ENCODE measurements around the gene NADSYN1.

- no peak for TF ChIP-seq CTCF (IDR thresholded peaks at IDR 0.05)
- TF ChIP-seq GTF2I (CRISPR knock-in tag; conservative IDR thresholded peaks at IDR 0.05) = no peak
- TF ChIP-seq, protein P1, sequence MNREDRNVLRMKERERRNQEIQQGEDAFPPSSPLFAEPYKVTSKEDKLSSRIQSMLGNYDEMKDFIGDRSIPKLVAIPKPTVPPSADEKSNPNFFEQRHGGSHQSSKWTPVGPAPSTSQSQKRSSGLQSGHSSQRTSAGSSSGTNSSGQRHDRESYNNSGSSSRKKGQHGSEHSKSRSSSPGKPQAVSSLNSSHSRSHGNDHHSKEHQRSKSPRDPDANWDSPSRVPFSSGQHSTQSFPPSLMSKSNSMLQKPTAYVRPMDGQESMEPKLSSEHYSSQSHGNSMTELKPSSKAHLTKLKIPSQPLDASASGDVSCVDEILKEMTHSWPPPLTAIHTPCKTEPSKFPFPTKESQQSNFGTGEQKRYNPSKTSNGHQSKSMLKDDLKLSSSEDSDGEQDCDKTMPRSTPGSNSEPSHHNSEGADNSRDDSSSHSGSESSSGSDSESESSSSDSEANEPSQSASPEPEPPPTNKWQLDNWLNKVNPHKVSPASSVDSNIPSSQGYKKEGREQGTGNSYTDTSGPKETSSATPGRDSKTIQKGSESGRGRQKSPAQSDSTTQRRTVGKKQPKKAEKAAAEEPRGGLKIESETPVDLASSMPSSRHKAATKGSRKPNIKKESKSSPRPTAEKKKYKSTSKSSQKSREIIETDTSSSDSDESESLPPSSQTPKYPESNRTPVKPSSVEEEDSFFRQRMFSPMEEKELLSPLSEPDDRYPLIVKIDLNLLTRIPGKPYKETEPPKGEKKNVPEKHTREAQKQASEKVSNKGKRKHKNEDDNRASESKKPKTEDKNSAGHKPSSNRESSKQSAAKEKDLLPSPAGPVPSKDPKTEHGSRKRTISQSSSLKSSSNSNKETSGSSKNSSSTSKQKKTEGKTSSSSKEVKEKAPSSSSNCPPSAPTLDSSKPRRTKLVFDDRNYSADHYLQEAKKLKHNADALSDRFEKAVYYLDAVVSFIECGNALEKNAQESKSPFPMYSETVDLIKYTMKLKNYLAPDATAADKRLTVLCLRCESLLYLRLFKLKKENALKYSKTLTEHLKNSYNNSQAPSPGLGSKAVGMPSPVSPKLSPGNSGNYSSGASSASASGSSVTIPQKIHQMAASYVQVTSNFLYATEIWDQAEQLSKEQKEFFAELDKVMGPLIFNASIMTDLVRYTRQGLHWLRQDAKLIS (CRISPR knock-in tag; IDR thresholded peaks at IDR 0.05; ENCODE audit: borderline replicate concordance) = no peak
- no peak for TF ChIP-seq SMAD4 (CRISPR knock-in tag; IDR thresholded peaks at IDR 0.05)
- TF ChIP-seq, protein P2, sequence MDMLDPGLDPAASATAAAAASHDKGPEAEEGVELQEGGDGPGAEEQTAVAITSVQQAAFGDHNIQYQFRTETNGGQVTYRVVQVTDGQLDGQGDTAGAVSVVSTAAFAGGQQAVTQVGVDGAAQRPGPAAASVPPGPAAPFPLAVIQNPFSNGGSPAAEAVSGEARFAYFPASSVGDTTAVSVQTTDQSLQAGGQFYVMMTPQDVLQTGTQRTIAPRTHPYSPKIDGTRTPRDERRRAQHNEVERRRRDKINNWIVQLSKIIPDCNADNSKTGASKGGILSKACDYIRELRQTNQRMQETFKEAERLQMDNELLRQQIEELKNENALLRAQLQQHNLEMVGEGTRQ (CRISPR knock-in tag; IDR thresholded peaks at IDR 0.05) = no peak
- no peak for TF ChIP-seq RELA (CRISPR knock-in tag; IDR thresholded peaks at IDR 0.05; ENCODE audit: borderline replicate concordance)
- no peak for TF ChIP-seq ESRRA (CRISPR knock-in tag; IDR thresholded peaks at IDR 0.05; ENCODE audit: borderline replicate concordance)
- TF ChIP-seq ZBTB21 (CRISPR knock-in tag; IDR thresholded peaks at IDR 0.05; ENCODE audit: borderline replicate concordance) = no peak
- no peak for TF ChIP-seq SP1 (CRISPR knock-in tag; conservative IDR thresholded peaks at IDR 0.05)
- TF ChIP-seq NFATC4 (CRISPR knock-in tag; IDR thresholded peaks at IDR 0.05) = no peak
- TF ChIP-seq CBFB (CRISPR knock-in tag; IDR thresholded peaks at IDR 0.05; ENCODE audit: low read depth) = no peak
- no peak for TF ChIP-seq OVOL2 (CRISPR knock-in tag; IDR thresholded peaks at IDR 0.05; ENCODE audit: borderline replicate concordance)
Observed at GRCh38 chr11:71548716-71549151, 95.7 kb downstream of the NADSYN1 start.

Measured in WTC11 (cell line).